ENCODE data around the gene KLC1. TPM values are rescaled to one million over a fixed set of nuclear protein-coding genes. Genes with fewer than 3 reads are reported as not detected.

The KLC1 gene
- total RNA-seq, 1 experiment from 2014 or later, result 163 TPM

DNA sequence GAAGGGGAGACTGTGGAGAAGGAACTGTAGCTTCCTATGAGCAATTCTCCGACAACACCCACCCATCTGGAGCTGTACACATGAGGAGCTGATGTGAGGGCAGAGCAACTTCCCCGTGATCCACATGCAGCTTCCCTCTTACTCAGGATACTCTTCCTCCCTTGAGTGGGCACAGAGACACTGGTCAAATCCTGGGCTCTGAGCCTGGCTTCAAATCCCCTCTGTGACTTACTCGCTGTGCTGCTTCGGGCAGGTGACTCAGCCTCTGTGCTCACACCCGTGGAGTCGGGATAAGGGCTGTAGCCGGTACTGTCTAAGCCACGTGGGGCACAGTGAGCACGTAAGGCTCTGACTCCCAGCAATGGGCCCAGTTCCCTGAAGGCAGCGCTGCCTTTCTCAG lies 117.7 kb downstream of the KLC1 start:
- intact Hi-C loops (cut with micrococcal nuclease; ENCODE audit: unreplicated experiment), result no loop called here
- TF ChIP-seq, protein P1, sequence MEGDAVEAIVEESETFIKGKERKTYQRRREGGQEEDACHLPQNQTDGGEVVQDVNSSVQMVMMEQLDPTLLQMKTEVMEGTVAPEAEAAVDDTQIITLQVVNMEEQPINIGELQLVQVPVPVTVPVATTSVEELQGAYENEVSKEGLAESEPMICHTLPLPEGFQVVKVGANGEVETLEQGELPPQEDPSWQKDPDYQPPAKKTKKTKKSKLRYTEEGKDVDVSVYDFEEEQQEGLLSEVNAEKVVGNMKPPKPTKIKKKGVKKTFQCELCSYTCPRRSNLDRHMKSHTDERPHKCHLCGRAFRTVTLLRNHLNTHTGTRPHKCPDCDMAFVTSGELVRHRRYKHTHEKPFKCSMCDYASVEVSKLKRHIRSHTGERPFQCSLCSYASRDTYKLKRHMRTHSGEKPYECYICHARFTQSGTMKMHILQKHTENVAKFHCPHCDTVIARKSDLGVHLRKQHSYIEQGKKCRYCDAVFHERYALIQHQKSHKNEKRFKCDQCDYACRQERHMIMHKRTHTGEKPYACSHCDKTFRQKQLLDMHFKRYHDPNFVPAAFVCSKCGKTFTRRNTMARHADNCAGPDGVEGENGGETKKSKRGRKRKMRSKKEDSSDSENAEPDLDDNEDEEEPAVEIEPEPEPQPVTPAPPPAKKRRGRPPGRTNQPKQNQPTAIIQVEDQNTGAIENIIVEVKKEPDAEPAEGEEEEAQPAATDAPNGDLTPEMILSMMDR (conservative IDR thresholded peaks at IDR 0.05; ENCODE audit: low read depth, low read length), result no peak
- TF ChIP-seq EZH2 (IDR thresholded peaks at IDR 0.05; ENCODE audit: borderline replicate concordance, low read depth, low read length, poor library complexity, severe bottlenecking), result no peak
- no TSS peak for BruUV-seq (replicated peaks)
- H3K27me3 ChIP-seq (replicated peaks; ENCODE audit: insufficient read depth, low read depth, low read length, poor library complexity), result no peaks in the 10 kb centered on the region
- CTCF ChIA-PET, result no interaction called here
- no peak overlapping the region for H3K4me3 ChIP-seq (ENCODE audit: low read depth, low read length, poor library complexity, severe bottlenecking)
- H3K36me3 ChIP-seq (ENCODE audit: insufficient read depth, low read length, poor library complexity, severe bottlenecking), result no peaks in the 10 kb centered on the region
- POLR2A ChIA-PET (ENCODE audit: low non-redundant PET), result no interaction called here
- no peaks in the 10 kb centered on the region for H3K9me3 ChIP-seq (ENCODE audit: low read depth, low read length, poor library complexity, severe bottlenecking)
- H3K4me1 ChIP-seq (ENCODE audit: insufficient read depth, low read length, poor library complexity, severe bottlenecking), result no peaks in the 10 kb centered on the region
- H3K27ac ChIP-seq (ENCODE audit: low read depth, low read length, poor library complexity, severe bottlenecking), result no peak overlapping the region
- no peak for DNase-seq (ENCODE audit: low spot score)

DNA sequence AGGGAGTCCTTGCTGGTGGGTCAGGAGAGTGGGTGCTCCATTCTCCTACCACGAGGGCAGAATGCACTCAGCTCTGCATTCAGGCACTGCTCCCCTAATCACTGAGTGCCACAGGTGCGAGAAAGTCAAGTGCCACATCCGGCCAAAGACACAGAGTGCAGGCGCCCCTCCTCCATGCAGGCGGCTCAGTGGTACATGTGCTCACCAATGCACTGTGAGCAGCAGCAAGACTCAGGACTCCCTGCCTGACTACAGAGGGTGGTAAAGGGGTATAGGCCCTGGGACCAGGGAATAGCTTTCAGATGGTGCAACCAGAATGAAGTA lies 119.5 kb downstream of the KLC1 start:
- Histone ChIP-seq H3K4me1 (ENCODE audit: insufficient read depth, low read length, poor library complexity, severe bottlenecking) (peaks cover 8% of the 10 kb centered on the region), H3K27me3 (replicated peaks; ENCODE audit: insufficient read depth, low read depth, low read length, poor library complexity) (no peaks in the 10 kb centered on the region), H3K36me3 (ENCODE audit: insufficient read depth, low read length, poor library complexity, severe bottlenecking) (no peaks in the 10 kb centered on the region), H3K4me3 (ENCODE audit: low read depth, low read length, poor library complexity, severe bottlenecking) (no peak overlapping the region), H3K27ac (ENCODE audit: low read depth, low read length, poor library complexity, severe bottlenecking) (no peak overlapping the region), H3K9me3 (ENCODE audit: low read depth, low read length, poor library complexity, severe bottlenecking) (no peaks in the 10 kb centered on the region)
- DNase-seq (ENCODE audit: low spot score), result no peak
- BruUV-seq (replicated peaks), result no TSS peak
- intact Hi-C loops (cut with micrococcal nuclease; ENCODE audit: unreplicated experiment), result no loop called here
- POLR2A ChIA-PET (ENCODE audit: low non-redundant PET), result no interaction called here
- CTCF ChIA-PET, result no interaction called here
- TF ChIP-seq, protein P1 (conservative IDR thresholded peaks at IDR 0.05; ENCODE audit: low read depth, low read length), result no peak
- no peak for TF ChIP-seq EZH2 (IDR thresholded peaks at IDR 0.05; ENCODE audit: borderline replicate concordance, low read depth, low read length, poor library complexity, severe bottlenecking)

DNA sequence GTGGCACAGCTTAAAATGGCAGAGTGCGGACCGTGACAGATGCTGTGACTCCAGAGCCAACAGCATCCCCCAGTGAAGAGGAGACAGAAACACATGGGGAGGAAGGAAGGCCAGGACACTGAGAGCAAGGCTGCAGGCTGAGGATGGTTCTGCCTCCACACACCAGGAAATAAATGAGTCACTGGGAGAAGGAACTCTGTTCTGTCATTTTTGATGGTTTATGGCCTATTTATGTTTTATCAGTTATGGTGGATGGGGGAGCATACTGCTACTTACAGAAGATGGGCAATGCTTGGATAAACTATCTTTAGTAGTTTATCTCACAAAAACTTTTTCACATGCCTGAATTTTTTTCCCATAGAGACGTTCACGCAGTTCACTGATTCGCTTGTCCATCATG lies 120.4 kb downstream of the KLC1 start:
- POLR2A ChIA-PET (ENCODE audit: low non-redundant PET), result no interaction called here
- no peaks in the 10 kb centered on the region for H3K36me3 ChIP-seq (ENCODE audit: insufficient read depth, low read length, poor library complexity, severe bottlenecking)
- intact Hi-C loops (cut with micrococcal nuclease; ENCODE audit: unreplicated experiment), result no loop called here
- no peak overlapping the region for H3K4me3 ChIP-seq (ENCODE audit: low read depth, low read length, poor library complexity, severe bottlenecking)
- BruUV-seq (replicated peaks), result no TSS peak
- H3K27ac ChIP-seq (ENCODE audit: low read depth, low read length, poor library complexity, severe bottlenecking), result no peak overlapping the region
- H3K27me3 ChIP-seq (replicated peaks; ENCODE audit: insufficient read depth, low read depth, low read length, poor library complexity), result no peaks in the 10 kb centered on the region
- CTCF ChIA-PET, result no interaction called here
- peaks cover 10% of the 10 kb centered on the region for H3K4me1 ChIP-seq (ENCODE audit: insufficient read depth, low read length, poor library complexity, severe bottlenecking)
- H3K9me3 ChIP-seq (ENCODE audit: low read depth, low read length, poor library complexity, severe bottlenecking), result no peaks in the 10 kb centered on the region
- DNase-seq (ENCODE audit: low spot score), result no peak
- no peak for TF ChIP-seq EZH2 (IDR thresholded peaks at IDR 0.05; ENCODE audit: borderline replicate concordance, low read depth, low read length, poor library complexity, severe bottlenecking)
- TF ChIP-seq, protein P1 (conservative IDR thresholded peaks at IDR 0.05; ENCODE audit: low read depth, low read length), result no peak
